ENCODE measurements around the gene RALGPS1. TPM values are rescaled to one million over a fixed set of nuclear protein-coding genes. Genes with fewer than 3 reads are reported as not detected.

The RALGPS1 gene
- total RNA-seq, 4 donors from 2014 or later = 4.7 to 18.1 (median 5.0) TPM

- no peak for TF ChIP-seq CTCF (IDR thresholded peaks at IDR 0.05; ENCODE audit: low read depth)
Measured at GRCh38 chr9:127124111-127124531, 209.5 kb downstream of the RALGPS1 start.

GRCh38 chr9:127124792-127125191, 210.2 kb downstream of the RALGPS1 start:
- TF ChIP-seq CTCF (IDR thresholded peaks at IDR 0.05; ENCODE audit: low read depth) = no peak

GRCh38 chr9:127126971-127127370, 212.4 kb downstream of the RALGPS1 start:
- no peak for TF ChIP-seq CTCF (IDR thresholded peaks at IDR 0.05; ENCODE audit: low read depth)

GRCh38 chr9:127128341-127129072, 213.9 kb downstream of the RALGPS1 start:
- no peak for TF ChIP-seq CTCF (IDR thresholded peaks at IDR 0.05; ENCODE audit: low read depth)

- TF ChIP-seq CTCF (IDR thresholded peaks at IDR 0.05; ENCODE audit: low read depth) = no peak
Measured at GRCh38 chr9:127129073-127129717, 214.6 kb downstream of the RALGPS1 start.

GRCh38 chr9:127129718-127130085, 215.1 kb downstream of the RALGPS1 start:
- no peak for TF ChIP-seq CTCF (IDR thresholded peaks at IDR 0.05; ENCODE audit: low read depth)

- no peak for TF ChIP-seq CTCF (IDR thresholded peaks at IDR 0.05; ENCODE audit: low read depth)
Measured at GRCh38 chr9:127130235-127130634, 215.7 kb downstream of the RALGPS1 start.

Measured in subcutaneous adipose tissue (tissue), 4 donors.